HG03571 (cell line): Measurements from ENCODE around the gene KDM4B.

ENCODE experiments used
- ATAC-seq: cut with Tn5 transposase; IDR thresholded peaks from one replicate; pipeline ENCODE4 v1.9.1; 2021; ENCODE audit not compliant: unreplicated experiment

KDM4B gene

GRCh38 chr19:5032101-5032967 is 63.4 kb downstream of the KDM4B start:
- ATAC-seq = no peak

DNA sequence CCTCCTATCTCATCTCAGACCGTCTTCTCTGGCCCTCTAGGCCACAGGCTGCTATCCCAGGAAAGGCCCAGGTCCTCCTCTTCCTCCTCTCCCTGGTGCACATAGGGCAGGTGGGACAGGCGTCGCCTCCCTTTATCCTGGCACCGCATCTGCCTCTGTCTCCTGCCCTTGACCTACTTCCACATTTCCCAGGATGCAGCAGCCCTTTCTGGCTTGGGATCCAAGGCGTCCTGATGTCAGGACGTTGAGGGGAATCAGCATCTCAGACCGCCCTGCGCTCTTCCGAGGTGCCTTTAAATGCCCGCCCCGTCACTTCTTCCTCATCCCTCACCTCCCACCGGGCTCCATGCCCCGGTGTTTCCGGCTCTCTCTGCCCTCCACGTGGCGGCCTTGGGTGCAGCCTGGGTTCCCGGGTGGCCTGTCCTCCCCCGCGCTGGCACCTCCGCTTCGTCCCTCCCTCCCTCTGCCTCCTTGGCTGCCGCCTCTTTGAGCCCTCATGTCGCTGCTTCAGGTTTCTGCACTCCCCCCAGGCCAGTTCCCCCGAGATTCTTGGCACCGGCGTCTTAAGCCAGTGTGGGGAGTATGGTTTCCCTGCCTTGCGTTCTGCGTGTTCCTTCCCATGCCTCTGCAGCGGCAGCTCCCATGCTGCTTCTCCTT is 66.3 kb downstream of the KDM4B start:
- no peak for ATAC-seq

GRCh38 chr19:5035793-5036697 is 67.1 kb downstream of the KDM4B start:
- ATAC-seq = no peak

GRCh38 chr19:5036698-5037563 is 68.0 kb downstream of the KDM4B start:
- ATAC-seq = no peak

- ATAC-seq = no peak
These were observed 69.0 kb downstream of the KDM4B start for GRCh38 chr19:5037936-5038335.

GRCh38 chr19:5038631-5039271 is 69.8 kb downstream of the KDM4B start:
- ATAC-seq = no peak

DNA sequence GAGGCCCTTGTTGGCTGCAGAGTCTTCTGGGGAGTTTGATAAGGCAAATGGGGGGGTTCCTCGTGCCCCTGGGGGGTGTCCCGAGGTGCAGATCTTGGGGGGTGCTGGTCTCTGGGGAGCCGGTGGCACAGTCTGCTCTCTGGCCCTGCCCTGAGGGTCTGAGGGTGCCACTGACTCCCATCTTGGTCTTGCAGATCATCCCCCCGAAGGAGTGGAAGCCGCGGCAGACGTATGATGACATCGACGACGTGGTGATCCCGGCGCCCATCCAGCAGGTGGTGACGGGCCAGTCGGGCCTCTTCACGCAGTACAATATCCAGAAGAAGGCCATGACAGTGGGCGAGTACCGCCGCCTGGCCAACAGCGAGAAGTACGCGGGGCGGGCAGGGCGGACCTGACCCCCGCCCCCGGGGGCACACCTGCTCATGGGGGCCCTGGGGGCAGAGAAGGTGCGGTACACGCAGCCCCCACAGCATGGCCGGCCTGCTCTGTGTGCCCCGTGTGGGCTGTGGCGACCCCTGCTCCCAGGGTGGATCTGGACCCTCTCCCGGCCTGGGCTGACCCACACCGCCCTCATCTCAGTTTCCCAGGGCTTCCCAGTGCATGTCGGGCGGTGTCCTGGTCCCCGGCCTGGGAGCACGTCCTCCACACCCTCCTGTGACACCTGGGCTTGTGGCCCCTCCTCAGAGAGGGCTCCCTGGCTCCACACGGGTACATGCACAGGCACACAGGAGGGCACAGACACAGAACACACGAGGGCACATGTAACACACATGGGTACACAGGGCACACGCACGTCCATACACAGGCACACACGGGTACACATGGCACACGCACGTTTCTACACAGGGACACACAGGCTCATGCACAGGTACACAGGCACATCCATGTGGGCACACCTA is 71.0 kb downstream of the KDM4B start:
- no peak for ATAC-seq

GRCh38 chr19:5040544-5041167 is 71.7 kb downstream of the KDM4B start:
- no peak for ATAC-seq

GRCh38 chr19:5041168-5041912 is 72.4 kb downstream of the KDM4B start:
- no peak for ATAC-seq

DNA sequence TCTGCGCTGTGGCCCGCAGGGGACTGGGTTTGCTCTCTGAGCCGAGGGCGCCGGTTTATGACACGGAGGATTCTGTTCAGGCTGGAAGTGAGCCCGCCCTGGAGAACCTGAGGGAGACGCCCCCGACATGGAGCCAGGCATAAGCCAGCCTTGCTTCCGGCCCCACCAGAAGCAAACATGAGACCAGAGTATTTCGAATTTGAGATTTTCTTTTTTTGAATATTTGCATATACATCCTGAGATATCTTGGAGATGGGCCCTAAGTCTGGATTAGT is 72.9 kb downstream of the KDM4B start:
- no peak for ATAC-seq

GRCh38 chr19:5042556-5042955 is 73.6 kb downstream of the KDM4B start:
- ATAC-seq = no peak

GRCh38 chr19:5045029-5045428 is 76.1 kb downstream of the KDM4B start:
- no peak for ATAC-seq

DNA sequence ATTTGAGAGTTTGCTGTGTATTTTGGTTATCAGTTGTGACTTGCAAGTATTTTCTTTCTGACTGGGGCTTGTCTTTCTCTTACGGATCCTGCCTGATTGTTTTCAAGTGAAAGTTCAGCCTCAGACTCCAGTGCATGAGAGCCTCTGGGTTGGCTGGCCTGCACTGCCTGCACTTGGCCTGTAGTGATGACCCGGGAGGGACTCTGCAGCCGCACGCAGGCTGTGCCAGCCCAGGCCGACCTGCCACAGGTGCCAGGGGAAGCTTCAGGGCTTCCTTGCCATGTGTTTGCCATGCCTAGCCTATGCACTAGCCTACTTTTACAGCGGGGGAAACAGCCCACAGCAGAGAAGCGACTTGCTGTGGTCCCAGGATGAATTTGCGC is 77.0 kb downstream of the KDM4B start:
- ATAC-seq = no peak

GRCh38 chr19:5046339-5047039 is 77.6 kb downstream of the KDM4B start:
- ATAC-seq = no peak

- no peak for ATAC-seq
These were observed 78.5 kb downstream of the KDM4B start for GRCh38 chr19:5047251-5047935.

GRCh38 chr19:5048091-5048726 is 79.3 kb downstream of the KDM4B start:
- no peak for ATAC-seq
